ENCODE data around the gene ABO. TPM values are rescaled to one million over a fixed set of nuclear protein-coding genes. Genes with fewer than 3 reads are reported as not detected.

ABO gene
- total RNA-seq, 4 donors from 2014 or later = 0.29 to 6.1 (median 0.59) TPM

DNA sequence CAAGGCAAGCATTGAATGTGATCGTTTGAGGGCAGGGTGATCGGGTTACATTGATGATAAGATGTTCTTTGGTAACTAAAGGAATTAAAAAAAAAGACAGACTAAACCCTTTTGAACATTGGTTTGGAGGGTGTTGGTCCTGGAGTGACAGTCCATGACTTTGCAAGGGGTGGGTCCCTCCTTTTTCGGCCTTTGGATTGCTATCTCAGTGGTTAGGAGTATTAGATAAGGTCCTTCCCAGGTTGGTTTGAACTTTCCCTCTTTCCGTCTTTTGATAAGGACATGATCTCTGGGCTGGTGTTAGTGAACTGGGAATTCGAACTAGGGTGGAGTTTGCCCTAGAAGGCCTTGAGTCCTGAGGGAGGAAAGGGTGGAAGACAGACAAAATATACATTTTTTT lies 5.4 kb upstream of the ABO start:
- intact Hi-C loops (cut with DNase I; ENCODE audit: low total_unique reads) = no loop called here

DNA sequence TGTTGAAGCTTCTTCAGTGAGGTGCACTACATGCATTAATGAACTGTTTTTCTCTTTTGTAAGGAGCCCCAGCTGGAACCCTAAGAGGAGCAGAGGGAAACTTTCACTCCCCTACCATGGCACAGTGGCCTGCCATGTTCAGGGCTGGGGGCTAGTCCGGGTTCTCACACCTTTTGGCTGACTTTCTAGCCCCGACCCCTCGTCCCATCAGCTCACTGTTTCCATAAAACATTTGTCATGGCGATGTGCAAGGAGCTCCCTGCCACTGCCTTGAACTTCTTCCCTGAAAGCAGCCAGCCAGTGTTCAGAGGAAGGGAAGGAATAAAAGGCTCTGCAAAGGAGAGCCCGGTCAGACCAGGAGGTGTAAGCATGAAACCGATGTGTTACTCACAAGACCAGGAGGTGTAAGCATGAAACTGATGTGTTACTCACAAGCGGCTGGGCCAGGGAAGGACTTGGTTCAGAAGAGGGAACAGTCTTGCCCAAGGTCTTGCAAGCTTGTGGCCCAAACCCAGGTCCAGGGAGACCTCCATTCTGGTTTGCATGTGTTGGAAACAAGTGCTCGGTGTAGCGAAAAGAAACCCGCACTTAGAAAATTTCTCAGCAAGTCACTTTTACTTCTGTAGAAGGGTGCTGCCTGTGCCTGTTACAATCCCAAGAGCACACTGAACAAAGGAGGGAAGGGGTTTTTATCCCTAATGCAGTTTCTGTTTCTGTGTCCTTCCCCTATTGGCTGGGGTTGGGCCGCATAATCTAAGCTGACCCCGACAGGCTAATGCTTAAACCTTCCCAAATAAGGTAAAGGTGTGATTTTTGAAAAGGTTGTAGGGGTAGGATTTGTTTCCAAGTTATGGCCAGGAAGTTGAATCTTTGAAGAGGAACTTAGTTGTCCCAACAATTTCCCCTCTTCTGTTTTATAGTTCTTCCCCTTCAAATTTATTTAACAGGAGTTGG lies 3.4 kb upstream of the ABO start:
- no peak for TF ChIP-seq POLR2A (IDR thresholded peaks at IDR 0.05)
- TF ChIP-seq, protein P1, sequence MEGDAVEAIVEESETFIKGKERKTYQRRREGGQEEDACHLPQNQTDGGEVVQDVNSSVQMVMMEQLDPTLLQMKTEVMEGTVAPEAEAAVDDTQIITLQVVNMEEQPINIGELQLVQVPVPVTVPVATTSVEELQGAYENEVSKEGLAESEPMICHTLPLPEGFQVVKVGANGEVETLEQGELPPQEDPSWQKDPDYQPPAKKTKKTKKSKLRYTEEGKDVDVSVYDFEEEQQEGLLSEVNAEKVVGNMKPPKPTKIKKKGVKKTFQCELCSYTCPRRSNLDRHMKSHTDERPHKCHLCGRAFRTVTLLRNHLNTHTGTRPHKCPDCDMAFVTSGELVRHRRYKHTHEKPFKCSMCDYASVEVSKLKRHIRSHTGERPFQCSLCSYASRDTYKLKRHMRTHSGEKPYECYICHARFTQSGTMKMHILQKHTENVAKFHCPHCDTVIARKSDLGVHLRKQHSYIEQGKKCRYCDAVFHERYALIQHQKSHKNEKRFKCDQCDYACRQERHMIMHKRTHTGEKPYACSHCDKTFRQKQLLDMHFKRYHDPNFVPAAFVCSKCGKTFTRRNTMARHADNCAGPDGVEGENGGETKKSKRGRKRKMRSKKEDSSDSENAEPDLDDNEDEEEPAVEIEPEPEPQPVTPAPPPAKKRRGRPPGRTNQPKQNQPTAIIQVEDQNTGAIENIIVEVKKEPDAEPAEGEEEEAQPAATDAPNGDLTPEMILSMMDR (IDR thresholded peaks at IDR 0.05) = no peak

More for the DNA sequence above, 5.4 kb upstream of the ABO start:
- DNase-seq = no peak
- no peaks in the 10 kb centered on the region for H3K9me3 ChIP-seq
- H3K4me3 ChIP-seq = no peak overlapping the region
- no peak overlapping the region for H3K27ac ChIP-seq
- H3K4me1 ChIP-seq = no peaks in the 10 kb centered on the region
- no peaks in the 10 kb centered on the region for H3K36me3 ChIP-seq
- no peaks in the 10 kb centered on the region for H3K27me3 ChIP-seq
- TF ChIP-seq POLR2A (IDR thresholded peaks at IDR 0.05) = no peak
- TF ChIP-seq, protein P1 (IDR thresholded peaks at IDR 0.05) = no peak

DNA sequence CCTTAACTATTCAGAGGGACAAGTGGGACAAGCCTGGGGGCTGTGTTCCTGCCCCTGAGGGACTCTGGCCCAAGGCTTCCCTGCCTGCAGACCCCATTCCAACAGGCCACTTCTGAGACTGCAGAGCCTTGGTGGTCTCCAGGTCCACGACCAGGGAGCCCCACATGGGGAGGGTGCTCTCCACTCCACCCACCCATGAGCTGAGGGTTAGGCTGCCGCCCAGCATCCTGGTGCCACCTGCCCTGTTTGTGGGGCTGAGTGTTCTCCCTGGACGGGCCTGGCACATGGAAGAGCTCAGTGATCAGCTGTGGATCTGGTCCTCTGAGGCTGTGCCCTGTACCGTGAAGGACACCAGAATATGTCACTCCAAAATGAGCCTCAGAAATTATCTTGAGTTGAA lies 2.5 kb upstream of the ABO start:
- no peak for TF ChIP-seq POLR2A (IDR thresholded peaks at IDR 0.05)
- TF ChIP-seq, protein P1 (IDR thresholded peaks at IDR 0.05) = no peak
- H3K27ac ChIP-seq = no peak overlapping the region
- no peak overlapping the region for H3K4me3 ChIP-seq
- no peaks in the 10 kb centered on the region for H3K4me1 ChIP-seq
- H3K9me3 ChIP-seq = no peaks in the 10 kb centered on the region
- no peaks in the 10 kb centered on the region for H3K36me3 ChIP-seq
- no peak for DNase-seq
- H3K27me3 ChIP-seq = no peaks in the 10 kb centered on the region
- intact Hi-C loops (cut with DNase I; ENCODE audit: low total_unique reads) = no loop called here

More for the DNA sequence above, 3.4 kb upstream of the ABO start:
- H3K36me3 ChIP-seq = no peaks in the 10 kb centered on the region
- H3K4me1 ChIP-seq = no peaks in the 10 kb centered on the region
- H3K27me3 ChIP-seq = no peaks in the 10 kb centered on the region
- H3K27ac ChIP-seq = no peak overlapping the region
- DNase-seq = no peak
- no peak overlapping the region for H3K4me3 ChIP-seq
- intact Hi-C loops (cut with DNase I; ENCODE audit: low total_unique reads) = no loop called here
- H3K9me3 ChIP-seq = no peaks in the 10 kb centered on the region

DNA sequence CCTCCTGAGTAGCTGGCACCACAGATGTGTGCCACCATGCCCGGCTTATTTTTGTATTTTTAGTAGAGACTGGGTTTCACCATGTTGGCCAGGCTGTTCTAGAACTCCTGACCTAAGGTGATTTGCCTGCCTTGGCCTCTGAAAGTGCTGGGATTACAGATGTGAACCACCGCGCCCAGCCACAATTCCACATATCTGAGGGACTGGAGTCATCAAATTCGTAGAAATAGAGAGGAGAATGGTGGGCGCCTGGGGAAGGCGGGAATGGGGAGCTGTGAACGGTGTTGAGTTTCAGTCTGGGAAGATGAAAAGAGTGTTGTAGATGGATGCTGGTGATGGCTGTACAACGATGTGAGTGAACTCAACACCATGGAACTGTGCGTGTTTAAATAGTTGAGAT lies 1.9 kb upstream of the ABO start:
- intact Hi-C loops (cut with DNase I; ENCODE audit: low total_unique reads) = no loop called here
- Histone ChIP-seq H3K36me3 (no peaks in the 10 kb centered on the region), H3K4me1 (no peaks in the 10 kb centered on the region), H3K4me3 (no peak overlapping the region), H3K9me3 (no peaks in the 10 kb centered on the region), H3K27me3 (no peaks in the 10 kb centered on the region), H3K27ac (no peak overlapping the region)
- TF ChIP-seq, protein P1 (IDR thresholded peaks at IDR 0.05) = no peak
- TF ChIP-seq POLR2A (IDR thresholded peaks at IDR 0.05) = no peak
- DNase-seq = no peak
